ENCODE measurements around the gene SYT9. TPM values are rescaled to one million over a fixed set of nuclear protein-coding genes. Genes with fewer than 3 reads are reported as not detected.

The SYT9 gene
- total RNA-seq, 4 donors from 2014 or later, result 0.24 to 2.1 (median 0.52) TPM

DNA sequence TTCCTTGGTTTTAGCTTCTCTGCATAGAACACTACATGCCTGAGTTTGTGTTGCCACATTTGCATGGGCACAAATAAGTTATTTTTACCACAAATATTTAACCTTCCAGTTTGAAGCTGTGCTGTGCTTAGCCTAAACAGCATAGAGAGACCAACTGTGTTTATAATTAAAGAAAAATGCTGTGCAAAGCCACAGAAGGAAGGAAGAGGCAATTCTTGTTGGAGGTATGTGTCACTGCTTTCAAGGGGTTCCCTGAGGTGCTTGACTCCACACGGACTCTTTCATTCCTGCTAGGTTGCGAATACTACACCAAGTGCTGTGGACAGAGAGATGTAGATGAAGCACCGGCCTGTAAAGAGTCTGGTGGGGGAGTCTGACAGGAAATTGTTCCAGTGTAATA is 186.0 kb downstream of the SYT9 start:
- Histone ChIP-seq H3K27ac (no peak overlapping the region), H3K36me3 (no peaks in the 10 kb centered on the region), H3K4me3 (no peak overlapping the region), H3K9me3 (no peaks in the 10 kb centered on the region), H3K4me1 (no peaks in the 10 kb centered on the region), H3K27me3 (no peaks in the 10 kb centered on the region)
- DNase-seq (ENCODE audit: low spot score in 2 of 2), result no peak
- TF ChIP-seq POLR2A (IDR thresholded peaks at IDR 0.05), result no peak
- no peak for TF ChIP-seq POLR2AphosphoS5 (IDR thresholded peaks at IDR 0.05)
- TF ChIP-seq EP300 (IDR thresholded peaks at IDR 0.05), result no peak
- no peak for TF ChIP-seq CTCF (IDR thresholded peaks at IDR 0.05)
- WGBS, result 84% methylated on average over 3 of the region's 3 CpGs

DNA sequence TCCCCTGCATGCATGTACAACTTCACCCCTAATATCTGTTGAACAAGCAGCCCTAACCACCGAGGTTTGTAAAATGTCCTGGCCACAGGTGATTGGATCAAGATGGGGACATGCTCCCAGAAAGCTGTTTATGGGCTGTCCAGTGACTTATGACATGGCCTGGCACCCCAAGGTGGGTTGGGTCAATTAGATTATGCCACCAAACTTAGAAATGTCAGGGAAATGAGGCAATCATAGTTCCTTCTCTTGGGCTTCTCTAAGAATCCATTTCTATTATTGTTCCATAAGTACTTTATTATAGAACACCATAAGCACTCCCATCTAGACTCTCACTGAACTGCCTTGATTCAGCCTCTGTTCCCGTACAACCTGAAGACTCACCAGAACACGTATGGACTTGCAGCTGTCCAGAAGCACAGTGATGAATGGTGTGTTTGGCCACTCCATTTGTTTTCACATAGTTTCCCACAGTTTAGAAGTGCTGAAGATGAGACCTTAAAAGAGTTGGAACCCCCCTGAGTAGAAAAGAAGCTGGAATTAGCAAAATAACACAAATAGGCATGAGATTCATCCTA is 188.1 kb downstream of the SYT9 start:
- DNase-seq (ENCODE audit: low spot score in 2 of 2), result no peak
- TF ChIP-seq POLR2A (IDR thresholded peaks at IDR 0.05) (no peak), EP300 (IDR thresholded peaks at IDR 0.05) (no peak), CTCF (IDR thresholded peaks at IDR 0.05) (no peak), POLR2AphosphoS5 (IDR thresholded peaks at IDR 0.05) (no peak)
- no peak overlapping the region for H3K4me3 ChIP-seq
- H3K36me3 ChIP-seq, result no peaks in the 10 kb centered on the region
- H3K4me1 ChIP-seq, result no peaks in the 10 kb centered on the region
- H3K9me3 ChIP-seq, result no peaks in the 10 kb centered on the region
- no peak overlapping the region for H3K27ac ChIP-seq
- H3K27me3 ChIP-seq, result no peaks in the 10 kb centered on the region
- WGBS, result 90% methylated on average over 3 of the region's 3 CpGs

DNA sequence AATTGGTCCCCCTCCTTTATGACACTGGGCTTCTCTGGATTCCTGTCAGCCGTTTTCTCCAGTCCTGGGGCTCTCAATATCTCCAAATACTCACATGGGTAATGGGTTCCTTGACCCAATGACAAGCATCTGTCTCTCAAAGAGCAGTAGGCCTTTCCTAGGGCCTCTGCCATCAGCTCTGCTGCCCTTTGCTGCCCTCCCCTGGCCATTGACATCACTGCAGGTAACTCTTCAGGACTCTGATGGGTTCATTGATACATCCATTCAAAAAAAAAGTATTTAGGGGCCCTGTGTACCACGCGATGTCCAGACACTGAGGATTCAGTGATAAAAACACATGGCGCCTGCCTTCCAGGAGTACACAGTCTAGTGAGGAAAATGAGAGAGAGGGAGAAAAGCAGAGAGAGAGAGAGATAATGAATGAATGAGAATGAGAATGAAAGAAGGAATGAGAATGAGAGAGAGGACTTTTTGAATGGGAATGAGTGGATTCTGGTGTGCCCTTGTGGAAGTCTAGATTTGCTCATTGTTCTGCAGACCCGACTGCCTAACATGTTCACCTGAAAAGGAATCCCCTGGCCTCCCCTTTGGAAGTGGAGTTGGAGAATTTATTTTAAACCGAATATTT is 191.0 kb downstream of the SYT9 start:
- Histone ChIP-seq H3K36me3 (no peaks in the 10 kb centered on the region), H3K9me3 (no peaks in the 10 kb centered on the region), H3K27me3 (no peaks in the 10 kb centered on the region), H3K27ac (no peak overlapping the region), H3K4me1 (no peaks in the 10 kb centered on the region), H3K4me3 (no peak overlapping the region)
- peak in 1 of 2 donors; percentile 79 for DNase-seq (ENCODE audit: low spot score in 2 of 2)
- WGBS, result 38% methylated on average over 6 of the region's 6 CpGs
- TF ChIP-seq CTCF (IDR thresholded peaks at IDR 0.05) (peak; percentile 47 to 86), EP300 (IDR thresholded peaks at IDR 0.05) (no peak)

GRCh38 chr11:7444091-7444981 is 192.6 kb downstream of the SYT9 start:
- no peaks in the 10 kb centered on the region for H3K36me3 ChIP-seq
- no peak for TF ChIP-seq EP300 (IDR thresholded peaks at IDR 0.05)
- no peak for TF ChIP-seq POLR2AphosphoS5 (IDR thresholded peaks at IDR 0.05)
- no peak for TF ChIP-seq CTCF (IDR thresholded peaks at IDR 0.05)
- no peak for TF ChIP-seq POLR2A (IDR thresholded peaks at IDR 0.05)

GRCh38 chr11:7445564-7445963 is 193.9 kb downstream of the SYT9 start:
- Histone ChIP-seq H3K27me3 (no peaks in the 10 kb centered on the region), H3K27ac (no peak overlapping the region), H3K9me3 (no peaks in the 10 kb centered on the region), H3K36me3 (no peaks in the 10 kb centered on the region), H3K4me1 (no peaks in the 10 kb centered on the region), H3K4me3 (no peak overlapping the region)
- no peak for DNase-seq (ENCODE audit: low spot score in 2 of 2)
- TF ChIP-seq POLR2AphosphoS5 (IDR thresholded peaks at IDR 0.05) (no peak), CTCF (IDR thresholded peaks at IDR 0.05) (no peak), POLR2A (IDR thresholded peaks at IDR 0.05) (no peak), EP300 (IDR thresholded peaks at IDR 0.05) (no peak)
- 88% methylated on average over 4 of the region's 5 CpGs for WGBS

More at GRCh38 chr11:7444091-7444981, 192.6 kb downstream of the SYT9 start:
- no peak overlapping the region for H3K4me3 ChIP-seq
- DNase-seq (ENCODE audit: low spot score in 2 of 2), result no peak
- 78% methylated on average over 6 of the region's 6 CpGs for WGBS
- no peaks in the 10 kb centered on the region for H3K9me3 ChIP-seq
- no peaks in the 10 kb centered on the region for H3K4me1 ChIP-seq
- no peak overlapping the region for H3K27ac ChIP-seq
- H3K27me3 ChIP-seq, result no peaks in the 10 kb centered on the region

All from suprapubic skin (tissue), 4 donors.